ENCODE results near the gene SST. TPM values are rescaled to one million over a fixed set of nuclear protein-coding genes. Genes with fewer than 3 reads are reported as not detected.

The SST gene
- total and polyA plus RNA-seq, 2 of the 8 experiments (the other 6 are each of a cell fraction or from before 2014, with no cell fraction given): 0.50 TPM; not detected in 1

DNA sequence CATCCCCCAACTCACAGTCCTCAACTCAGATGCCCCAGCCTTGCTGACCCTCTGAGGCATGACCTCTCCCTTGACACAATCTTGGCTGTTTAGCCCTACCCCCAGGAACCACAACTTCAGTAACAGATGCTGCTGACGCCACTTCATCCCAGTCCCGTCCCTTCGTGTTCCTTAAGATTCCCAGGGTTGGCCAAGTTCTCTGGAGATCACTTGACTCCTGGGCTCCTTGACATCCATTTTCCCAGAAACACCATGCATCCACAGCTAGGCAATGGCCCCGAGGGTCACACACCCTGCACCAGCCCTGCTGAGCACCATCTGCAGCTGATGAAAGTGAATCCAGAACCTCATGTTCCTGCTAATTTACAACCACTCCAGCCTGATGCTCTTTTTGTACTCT is 25.3 kb upstream of the SST start:
- H3K4me2 ChIP-seq (ENCODE audit: insufficient read depth in 1 of 2, low read depth in 2 of 2, low read length in 2 of 2): no peak overlapping the region
- no peak overlapping the region for H4K5ac ChIP-seq (ENCODE audit: insufficient read length, low read depth, low read length)
- H2BK20ac ChIP-seq (ENCODE audit: low read length): no peak overlapping the region
- no peak overlapping the region for H2AFZ ChIP-seq (ENCODE audit: low read length)
- no peaks in the 10 kb centered on the region for H3K79me2 ChIP-seq (ENCODE audit: control insufficient read depth in 1 of 2, insufficient read depth in 2 of 2, low read length in 2 of 2)
- H3K27ac ChIP-seq (ENCODE audit: low read depth, low read length): no peak overlapping the region
- H3K79me1 ChIP-seq (ENCODE audit: low read depth, low read length): no peaks in the 10 kb centered on the region
- H2BK12ac ChIP-seq (ENCODE audit: low read depth, low read length): no peak overlapping the region
- H4K91ac ChIP-seq (replicated peaks; ENCODE audit: insufficient read length, low read length): no peak overlapping the region
- ChIA-PET POLR2A (ENCODE audit: partially characterized antibody) (no interaction called here), CTCF (ENCODE audit: partially characterized antibody) (interaction anchor here (0.7 to 6.4 kb wide), 7 partner anchors 9 to 377 kb away, joined by 3 to 44 read pairs (median 7); partner anchors contain the start of gene SST)
- no peaks in the 10 kb centered on the region for H3K23me2 ChIP-seq (ENCODE audit: low read depth, low read length)
- no peaks in the 10 kb centered on the region for H3K36me3 ChIP-seq (ENCODE audit: control insufficient read depth in 2 of 4, insufficient read depth in 4 of 4, low read length in 3 of 4)
- H3K4me1 ChIP-seq (replicated peaks in 1 of 4; ENCODE audit: control insufficient read depth in 3 of 4, insufficient read depth in 4 of 4, low read length in 3 of 4): no peaks in the 10 kb centered on the region
- no peak overlapping the region for H2BK15ac ChIP-seq (ENCODE audit: low read length)
- no peaks in the 10 kb centered on the region for H4K20me1 ChIP-seq (replicated peaks in 1 of 2; ENCODE audit: control insufficient read depth in 1 of 2, insufficient read depth in 2 of 2, low read length in 2 of 2)
- 88% methylated on average over 4 of the region's 4 CpGs; no CpG with 5 or more reads in 1 of the 2 experiments for WGBS, 2 experiments (ENCODE audit: extremely low coverage in 1 of 2, insufficient coverage in 1 of 2, insufficient read length in 1 of 2, insufficient replicate concordance in 2 of 2, low coverage in 1 of 2, low lambda C conversion rate in 2 of 2, missing lambda C conversion rate in 1 of 2)
- H3K9me3 ChIP-seq (ENCODE audit: insufficient read depth in 2 of 2, low read depth in 1 of 2, low read length in 1 of 2): no peaks in the 10 kb centered on the region
- H3K14ac ChIP-seq (ENCODE audit: insufficient read length): no peak overlapping the region
- no peak overlapping the region for H3K4ac ChIP-seq (replicated peaks; ENCODE audit: insufficient read length, low read depth, low read length)
- DNase-seq (ENCODE audit: low read depth in 1 of 2, low spot score in 2 of 2) (no peak), FAIRE-seq (no peak)
- no peak overlapping the region for H2AK5ac ChIP-seq (ENCODE audit: low read depth, low read length)
- no peaks in the 10 kb centered on the region for H3K27me3 ChIP-seq (replicated peaks in 1 of 4; ENCODE audit: control insufficient read depth in 3 of 4, extremely low read depth in 1 of 4, insufficient read depth in 3 of 4, low read length in 3 of 4)
- no peak overlapping the region for H3K9ac ChIP-seq (replicated peaks in 1 of 4; ENCODE audit: extremely low read depth in 1 of 4, low read depth in 3 of 4, low read length in 3 of 4)
- no peak overlapping the region for H3K56ac ChIP-seq (replicated peaks; ENCODE audit: insufficient read length, low read depth, low read length)
- no peak overlapping the region for H3K18ac ChIP-seq (ENCODE audit: extremely low read depth, low read length)
- no peak overlapping the region for H4K8ac ChIP-seq (ENCODE audit: extremely low read depth, insufficient read depth, low read length)
- no peak overlapping the region for H2BK120ac ChIP-seq (replicated peaks; ENCODE audit: low read depth, low read length)
- no peak overlapping the region for H2BK5ac ChIP-seq (ENCODE audit: low read depth, low read length)
- TF ChIP-seq CHD1 (IDR thresholded peaks at IDR 0.05; ENCODE audit: low read depth, low read length): no peak
- TF ChIP-seq NRF1 (IDR thresholded peaks at IDR 0.05; ENCODE audit: low read depth, low read length): no peak
- no peak for TF ChIP-seq TAF7 (optimal IDR thresholded peaks at IDR 0.05; ENCODE audit: borderline replicate concordance, low read depth, low read length)
- no peak for TF ChIP-seq SP4 (IDR thresholded peaks at IDR 0.05; ENCODE audit: low read length)
- no peak overlapping the region for H3K4me3 ChIP-seq (ENCODE audit: extremely low read depth in 1 of 4, insufficient read depth in 2 of 4, low read depth in 3 of 4, low read length in 4 of 4)
- no peak overlapping the region for H3K23ac ChIP-seq (ENCODE audit: insufficient read length)
